Keratinocyte (primary cell): ENCODE measurements around the gene PRR20G. TPM values are rescaled to one million over a fixed set of nuclear protein-coding genes. Genes with fewer than 3 reads are reported as not detected.

Experiments used
- DNase-seq: peaks from one replicate; pipeline ENCODE4 v3.0.0-alpha.2; 2011; ENCODE audit warnings: low read depth, missing footprints, low spot score
- FAIRE-seq: peaks from 2 replicates; lab custom pipeline; 2011; peaks lifted over from hg19 to GRCh38; lab: Jason Lieb, UNC
- H2AFZ ChIP-seq: 2 replicates; pipeline ENCODE4 v1.6.0; 2012; ENCODE audit warnings: low read length, control low read depth, inconsistent platforms; ENCODE audit not compliant: control insufficient read depth
- H3K27ac ChIP-seq: 2 replicates; pipeline ENCODE4 v1.5.1; 2011; ENCODE audit warnings: low read length; ENCODE audit not compliant: control insufficient read depth, insufficient read depth
- H3K27me3 ChIP-seq: 3 replicates; pipeline ENCODE4 v1.6.0; 2011; ENCODE audit warnings: low read length; ENCODE audit not compliant: control insufficient read depth, insufficient read depth; ENCODE audit errors: extremely low read depth
- H3K36me3 ChIP-seq, 2 experiments: 2 replicates in 1 of 2; 3 replicates in 1 of 2; pipeline ENCODE4 v1.5.1; 2011; ENCODE audit warnings: low read length in 2 of 2, mild to moderate bottlenecking in 1 of 2; ENCODE audit not compliant: control insufficient read depth in 2 of 2, insufficient read depth in 2 of 2; ENCODE audit errors: extremely low read depth in 1 of 2
- H3K4me1 ChIP-seq: 3 replicates; pipeline ENCODE4 v1.5.1; 2011; ENCODE audit warnings: low read length; ENCODE audit not compliant: control insufficient read depth, insufficient read depth; ENCODE audit errors: extremely low read depth
- H3K4me2 ChIP-seq: 3 replicates; pipeline ENCODE4 v1.6.0; 2011; ENCODE audit warnings: low read depth, low read length; ENCODE audit not compliant: control insufficient read depth, insufficient read depth; ENCODE audit errors: extremely low read depth
- H3K4me3 ChIP-seq, 3 experiments: fragments of 200-600 bp in 1 of 3; sonication (generic) in 1 of 3; 2 replicates in 2 of 3; 3 replicates in 1 of 3; pipeline ENCODE4 v1.5.1; 2011 to 2016; ENCODE audit warnings: low read length in 3 of 3, mild to moderate bottlenecking in 3 of 3, control low read depth in 2 of 3, inconsistent platforms in 1 of 3, low read depth in 1 of 3, mixed read lengths in 1 of 3, mixed run types in 1 of 3, moderate library complexity in 1 of 3; ENCODE audit not compliant: control insufficient read depth in 2 of 3, insufficient read depth in 2 of 3; ENCODE audit errors: extremely low read depth in 1 of 3
- H3K79me2 ChIP-seq: 2 replicates; pipeline ENCODE4 v1.6.0; 2012; ENCODE audit warnings: low read length; ENCODE audit not compliant: control insufficient read depth, insufficient read depth
- H3K9ac ChIP-seq: 3 replicates; pipeline ENCODE4 v1.6.0; 2011; ENCODE audit warnings: low read length; ENCODE audit not compliant: control insufficient read depth, insufficient read depth; ENCODE audit errors: extremely low read depth
- H3K9me1 ChIP-seq: 3 replicates; pipeline ENCODE4 v1.6.0; 2011; ENCODE audit warnings: low read length; ENCODE audit not compliant: control insufficient read depth, insufficient read depth; ENCODE audit errors: extremely low read depth
- H3K9me3 ChIP-seq: 2 replicates; pipeline ENCODE4 v1.5.1; 2012; ENCODE audit warnings: low read depth, low read length; ENCODE audit not compliant: control insufficient read depth
- H4K20me1 ChIP-seq: 3 replicates; pipeline ENCODE4 v1.6.0; 2011; ENCODE audit warnings: low read length; ENCODE audit not compliant: control insufficient read depth, insufficient read depth; ENCODE audit errors: extremely low read depth
- CTCF ChIP-seq, 3 experiments: IDR thresholded peaks in 1 of 3; conservative IDR thresholded peaks in 1 of 3; optimal IDR thresholded peaks in 1 of 3; 2 replicates in 2 of 3; 3 replicates in 1 of 3; pipeline versions ENCODE3 to v1.5.1; 2011; ENCODE audit warnings: low read length in 3 of 3, mild to moderate bottlenecking in 3 of 3, moderate library complexity in 2 of 3, control low read depth in 1 of 3, inconsistent platforms in 1 of 3; ENCODE audit not compliant: insufficient read depth in 2 of 3; ENCODE audit errors: extremely low read depth in 1 of 3
- EZH2 ChIP-seq: IDR thresholded peaks from one replicate; pipeline ENCODE4 v1.6.1; 2012; ENCODE audit warnings: inconsistent platforms, mild to moderate bottlenecking, low read length, moderate library complexity
- dilution Hi-C: fragments of 300-500 bp; cut with MboI; formaldehyde crosslinking; loops from one replicate; pipeline ENCODE4 v1.7.0; 2020; ENCODE audit warnings: low sequenced_read_pairs; ENCODE audit not compliant: extremely low pct_ligation_motif_present
- polyA plus RNA-seq, 5 experiments: library from polyadenylated mRNA; depleted of rRNA in 3 of 5; stranded (reverse) in 3 of 5; stranded (forward) in 1 of 5; unstranded in 1 of 5; fragments of >200 nt; gene quantifications; 1 replicate in 1 of 5; 2 replicates in 3 of 5; 3 replicates in 1 of 5; pipeline versions ENCODE4 v1.2.1 to v1.2.3, GENCODE V29; 2011 to 2012; ENCODE audit warnings: missing spikeins in 2 of 5, low read depth in 1 of 5, low replicate concordance in 1 of 5

PRR20G gene
- polyA plus RNA-seq, 1 donor (not counting 4 experiments of a cell fraction or from before 2014, with no cell fraction given): not detected

DNA sequence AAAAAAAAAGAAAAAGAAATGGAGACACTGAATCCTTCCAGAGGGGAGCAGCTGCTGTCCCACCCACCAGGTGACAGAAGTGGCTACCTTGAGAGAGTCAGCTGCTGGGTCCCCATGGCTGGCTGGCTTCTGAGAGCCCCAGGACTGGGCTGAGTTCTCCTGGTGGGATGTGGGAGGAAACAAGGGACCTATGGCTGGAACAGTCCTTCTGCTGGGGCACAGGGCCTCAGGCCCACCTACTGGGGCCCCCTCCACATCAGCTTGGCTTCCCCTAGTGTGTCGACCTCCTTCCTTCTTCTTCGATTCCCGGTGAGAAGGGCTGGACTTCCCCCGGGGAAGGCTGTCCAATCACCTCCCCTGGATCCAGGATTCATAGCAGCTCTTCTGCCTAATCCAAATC is 32.3 kb downstream of the PRR20G start:
- Histone ChIP-seq H2AFZ (no peak overlapping the region), H3K36me3 (no peaks in the 10 kb centered on the region), H3K4me1 (no peaks in the 10 kb centered on the region), H4K20me1 (no peaks in the 10 kb centered on the region), H3K9me3 (no peaks in the 10 kb centered on the region), H3K4me2 (no peak overlapping the region), H3K9me1 (no peaks in the 10 kb centered on the region), H3K27ac (no peak overlapping the region), H3K4me3 (no peak overlapping the region), H3K27me3 (no peaks in the 10 kb centered on the region), H3K9ac (no peak overlapping the region), H3K79me2 (no peaks in the 10 kb centered on the region)
- TF ChIP-seq EZH2: no peak
- TF ChIP-seq CTCF (optimal IDR thresholded peaks at IDR 0.05 in 1 of 3, IDR thresholded peaks at IDR 0.05 in 1 of 3, conservative IDR thresholded peaks at IDR 0.05 in 1 of 3; ENCODE audit: extremely low read depth in 1 of 3, insufficient read depth in 2 of 3, low read length in 3 of 3): no peak
- no peak for DNase-seq
- dilution Hi-C loops: no loop called here
- no peak for FAIRE-seq

- H3K9me1 ChIP-seq: no peaks in the 10 kb centered on the region
- no peak overlapping the region for H3K9ac ChIP-seq
- H4K20me1 ChIP-seq: no peaks in the 10 kb centered on the region
- no peaks in the 10 kb centered on the region for H3K9me3 ChIP-seq
- DNase-seq (peak; percentile 28), FAIRE-seq (peak; percentile 81)
- H3K36me3 ChIP-seq: no peaks in the 10 kb centered on the region
- dilution Hi-C loops: no loop called here
- TF ChIP-seq EZH2 (no peak), CTCF (optimal IDR thresholded peaks at IDR 0.05 in 1 of 3, IDR thresholded peaks at IDR 0.05 in 1 of 3, conservative IDR thresholded peaks at IDR 0.05 in 1 of 3; ENCODE audit: extremely low read depth in 1 of 3, insufficient read depth in 2 of 3, low read length in 3 of 3) (peak; percentile 44 to 78 (median 52))
- H3K27me3 ChIP-seq: no peaks in the 10 kb centered on the region
- no peaks in the 10 kb centered on the region for H3K4me1 ChIP-seq
- H3K4me2 ChIP-seq: no peak overlapping the region
- H3K79me2 ChIP-seq: no peaks in the 10 kb centered on the region
- no peak overlapping the region for H3K4me3 ChIP-seq
- H2AFZ ChIP-seq: no peak overlapping the region
- no peak overlapping the region for H3K27ac ChIP-seq
Observed at GRCh38 chr3:127254730-127255129, 33.1 kb downstream of the PRR20G start.
